ENCODE measurements around the gene TRPC1. TPM values are rescaled to one million over a fixed set of nuclear protein-coding genes. Genes with fewer than 3 reads are reported as not detected.

Gene TRPC1
- polyA plus RNA-seq, 1 donor (not counting 4 experiments of a cell fraction or from before 2014, with no cell fraction given) = 9.1 TPM

GRCh38 chr3:142726017-142726416 is 2.2 kb downstream of the TRPC1 start:
- H3K9me1 ChIP-seq (ENCODE audit: control insufficient read depth, extremely low read depth, insufficient read depth, low read length) = no peaks in the 10 kb centered on the region
- H3K4me2 ChIP-seq (ENCODE audit: control insufficient read depth, extremely low read depth, insufficient read depth, low read depth, low read length) = no peak overlapping the region
- H4K20me1 ChIP-seq (ENCODE audit: control insufficient read depth, extremely low read depth, insufficient read depth, low read length) = no peaks in the 10 kb centered on the region
- no peak for DNase-seq (ENCODE audit: low read depth, low spot score)
- no peak overlapping the region for H3K9ac ChIP-seq (ENCODE audit: control insufficient read depth, extremely low read depth, insufficient read depth, low read length)
- TF ChIP-seq, protein P1, sequence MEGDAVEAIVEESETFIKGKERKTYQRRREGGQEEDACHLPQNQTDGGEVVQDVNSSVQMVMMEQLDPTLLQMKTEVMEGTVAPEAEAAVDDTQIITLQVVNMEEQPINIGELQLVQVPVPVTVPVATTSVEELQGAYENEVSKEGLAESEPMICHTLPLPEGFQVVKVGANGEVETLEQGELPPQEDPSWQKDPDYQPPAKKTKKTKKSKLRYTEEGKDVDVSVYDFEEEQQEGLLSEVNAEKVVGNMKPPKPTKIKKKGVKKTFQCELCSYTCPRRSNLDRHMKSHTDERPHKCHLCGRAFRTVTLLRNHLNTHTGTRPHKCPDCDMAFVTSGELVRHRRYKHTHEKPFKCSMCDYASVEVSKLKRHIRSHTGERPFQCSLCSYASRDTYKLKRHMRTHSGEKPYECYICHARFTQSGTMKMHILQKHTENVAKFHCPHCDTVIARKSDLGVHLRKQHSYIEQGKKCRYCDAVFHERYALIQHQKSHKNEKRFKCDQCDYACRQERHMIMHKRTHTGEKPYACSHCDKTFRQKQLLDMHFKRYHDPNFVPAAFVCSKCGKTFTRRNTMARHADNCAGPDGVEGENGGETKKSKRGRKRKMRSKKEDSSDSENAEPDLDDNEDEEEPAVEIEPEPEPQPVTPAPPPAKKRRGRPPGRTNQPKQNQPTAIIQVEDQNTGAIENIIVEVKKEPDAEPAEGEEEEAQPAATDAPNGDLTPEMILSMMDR (optimal IDR thresholded peaks at IDR 0.05 in 1 of 3, IDR thresholded peaks at IDR 0.05 in 1 of 3, conservative IDR thresholded peaks at IDR 0.05 in 1 of 3; ENCODE audit: extremely low read depth in 1 of 3, insufficient read depth in 2 of 3, low read length in 3 of 3) = no peak
- no peak for TF ChIP-seq EZH2 (IDR thresholded peaks at IDR 0.05; ENCODE audit: low read length)
- H3K27ac ChIP-seq (ENCODE audit: control insufficient read depth, insufficient read depth, low read length) = no peak overlapping the region
- no peaks in the 10 kb centered on the region for H3K27me3 ChIP-seq (ENCODE audit: control insufficient read depth, extremely low read depth, insufficient read depth, low read length)
- dilution Hi-C loops (cut with MboI; ENCODE audit: extremely low pct_ligation_motif_present, low sequenced_read_pairs) = no loop called here
- no peaks in the 10 kb centered on the region for H3K36me3 ChIP-seq (ENCODE audit: control insufficient read depth in 2 of 2, extremely low read depth in 1 of 2, insufficient read depth in 2 of 2, low read length in 2 of 2)
- no peak overlapping the region for H2AFZ ChIP-seq (ENCODE audit: control insufficient read depth, low read length)
- no peak for FAIRE-seq
- peaks cover 4% of the 10 kb centered on the region for H3K4me1 ChIP-seq (ENCODE audit: control insufficient read depth, extremely low read depth, insufficient read depth, low read length)
- H3K79me2 ChIP-seq (ENCODE audit: control insufficient read depth, insufficient read depth, low read length) = peaks cover 3% of the 10 kb centered on the region
- H3K9me3 ChIP-seq (ENCODE audit: control insufficient read depth, low read depth, low read length) = no peaks in the 10 kb centered on the region
- no peak overlapping the region for H3K4me3 ChIP-seq (ENCODE audit: control insufficient read depth in 2 of 3, extremely low read depth in 1 of 3, insufficient read depth in 2 of 3, low read depth in 1 of 3, low read length in 3 of 3)

GRCh38 chr3:142732066-142732465 is 8.2 kb downstream of the TRPC1 start:
- DNase-seq (ENCODE audit: low read depth, low spot score) = no peak
- Histone ChIP-seq H3K79me2 (ENCODE audit: control insufficient read depth, insufficient read depth, low read length) (no peaks in the 10 kb centered on the region), H4K20me1 (ENCODE audit: control insufficient read depth, extremely low read depth, insufficient read depth, low read length) (no peaks in the 10 kb centered on the region), H3K36me3 (ENCODE audit: control insufficient read depth in 2 of 2, extremely low read depth in 1 of 2, insufficient read depth in 2 of 2, low read length in 2 of 2) (no peaks in the 10 kb centered on the region), H3K9ac (ENCODE audit: control insufficient read depth, extremely low read depth, insufficient read depth, low read length) (no peak overlapping the region), H3K27me3 (ENCODE audit: control insufficient read depth, extremely low read depth, insufficient read depth, low read length) (no peaks in the 10 kb centered on the region), H3K4me3 (ENCODE audit: control insufficient read depth in 2 of 3, extremely low read depth in 1 of 3, insufficient read depth in 2 of 3, low read depth in 1 of 3, low read length in 3 of 3) (no peak overlapping the region), H2AFZ (ENCODE audit: control insufficient read depth, low read length) (no peak overlapping the region), H3K27ac (ENCODE audit: control insufficient read depth, insufficient read depth, low read length) (no peak overlapping the region), H3K9me3 (ENCODE audit: control insufficient read depth, low read depth, low read length) (no peaks in the 10 kb centered on the region), H3K4me2 (ENCODE audit: control insufficient read depth, extremely low read depth, insufficient read depth, low read depth, low read length) (no peak overlapping the region), H3K4me1 (ENCODE audit: control insufficient read depth, extremely low read depth, insufficient read depth, low read length) (no peaks in the 10 kb centered on the region), H3K9me1 (ENCODE audit: control insufficient read depth, extremely low read depth, insufficient read depth, low read length) (no peaks in the 10 kb centered on the region)
- no peak for FAIRE-seq
- no peak for TF ChIP-seq EZH2 (IDR thresholded peaks at IDR 0.05; ENCODE audit: low read length)
- TF ChIP-seq, protein P1 (optimal IDR thresholded peaks at IDR 0.05 in 1 of 3, IDR thresholded peaks at IDR 0.05 in 1 of 3, conservative IDR thresholded peaks at IDR 0.05 in 1 of 3; ENCODE audit: extremely low read depth in 1 of 3, insufficient read depth in 2 of 3, low read length in 3 of 3) = no peak
- dilution Hi-C loops (cut with MboI; ENCODE audit: extremely low pct_ligation_motif_present, low sequenced_read_pairs) = no loop called here

All from keratinocyte (primary cell).